ENCODE measurements around the gene IGSF21. TPM values are rescaled to one million over a fixed set of nuclear protein-coding genes. Genes with fewer than 3 reads are reported as not detected.

Gene IGSF21
- total and polyA plus RNA-seq, 2 of the 8 experiments (the other 6 are each of a cell fraction or from before 2014, with no cell fraction given) = 22.5 to 28.5 TPM

- DNase-seq (ENCODE audit: low read depth in 1 of 2, low spot score in 2 of 2) (no peak), FAIRE-seq (peak; percentile 48)
- Histone ChIP-seq H3K4me2 (ENCODE audit: insufficient read depth in 1 of 2, low read depth in 2 of 2, low read length in 2 of 2) (no peak overlapping the region; a peak in 1 of 4 replicates), H2BK5ac (ENCODE audit: low read depth, low read length) (peak overlapping the region; percentile 76; the same call in 1 of the 2 replicates), H3K56ac (replicated peaks; ENCODE audit: insufficient read length, low read depth, low read length) (no peak overlapping the region), H4K20me1 (replicated peaks in 1 of 2; ENCODE audit: control insufficient read depth in 1 of 2, insufficient read depth in 2 of 2, low read length in 2 of 2) (no peaks in the 10 kb centered on the region), H3K27ac (ENCODE audit: low read depth, low read length) (no peak overlapping the region), H3K4me3 (ENCODE audit: extremely low read depth in 1 of 4, insufficient read depth in 2 of 4, low read depth in 3 of 4, low read length in 4 of 4) (no peak overlapping the region), H3K27me3 (replicated peaks in 1 of 4; ENCODE audit: control insufficient read depth in 3 of 4, extremely low read depth in 1 of 4, insufficient read depth in 3 of 4, low read length in 3 of 4) (peaks cover 0 to 3% (median 0%) of the 10 kb centered on the region in 4 experiments; a peak in 1 of 7 replicates), H3K18ac (ENCODE audit: extremely low read depth, low read length) (no peak overlapping the region), H3K9ac (replicated peaks in 1 of 4; ENCODE audit: extremely low read depth in 1 of 4, low read depth in 3 of 4, low read length in 3 of 4) (no peak overlapping the region), H3K23me2 (ENCODE audit: low read depth, low read length) (no peaks in the 10 kb centered on the region; the same call in 1 of the 2 replicates), H3K14ac (ENCODE audit: insufficient read length) (no peak overlapping the region), H3K36me3 (ENCODE audit: control insufficient read depth in 2 of 4, insufficient read depth in 4 of 4, low read length in 3 of 4) (no peaks in the 10 kb centered on the region), H3K4me1 (replicated peaks in 1 of 4; ENCODE audit: control insufficient read depth in 3 of 4, insufficient read depth in 4 of 4, low read length in 3 of 4) (peaks cover 4 to 18% (median 12%) of the 10 kb centered on the region in 4 experiments), H3K23ac (ENCODE audit: insufficient read length) (no peak overlapping the region), H4K5ac (ENCODE audit: insufficient read length, low read depth, low read length) (no peak overlapping the region), H2BK120ac (replicated peaks; ENCODE audit: low read depth, low read length) (no peak overlapping the region), H3K4ac (replicated peaks; ENCODE audit: insufficient read length, low read depth, low read length) (no peak overlapping the region), H4K8ac (ENCODE audit: extremely low read depth, insufficient read depth, low read length) (no peak overlapping the region), H2BK20ac (ENCODE audit: low read length) (0 out of 2 replicates have a peak overlapping the region, but pooled peaks have one; percentile 29), H4K91ac (replicated peaks; ENCODE audit: insufficient read length, low read length) (no peak overlapping the region), H2BK12ac (ENCODE audit: low read depth, low read length) (no peak overlapping the region), H3K79me2 (ENCODE audit: control insufficient read depth in 1 of 2, insufficient read depth in 2 of 2, low read length in 2 of 2) (no peaks in the 10 kb centered on the region), H3K79me1 (ENCODE audit: low read depth, low read length) (no peaks in the 10 kb centered on the region), H2AK5ac (ENCODE audit: low read depth, low read length) (no peak overlapping the region), H2BK15ac (ENCODE audit: low read length) (no peak overlapping the region), H3K9me3 (ENCODE audit: insufficient read depth in 2 of 2, low read depth in 1 of 2, low read length in 1 of 2) (no peaks in the 10 kb centered on the region), H2AFZ (ENCODE audit: low read length) (no peak overlapping the region)
- ChIA-PET CTCF (ENCODE audit: partially characterized antibody) (interaction anchor here (0.7 to 2.8 kb wide), 6 partner anchors 10 to 28 kb away, joined by 3 to 11 read pairs (median 4); no protein-coding TSS in a partner anchor), POLR2A (ENCODE audit: partially characterized antibody) (interaction anchor here (0.6 to 1.5 kb wide), 8 partner anchors 9 to 214 kb away, joined by 3 to 5 read pairs (median 3); no protein-coding TSS in a partner anchor)
- 46% methylated on average over 6 of the region's 6 CpGs; no CpG with 5 or more reads in 1 of the 2 experiments for WGBS, 2 experiments (ENCODE audit: extremely low coverage in 1 of 2, insufficient coverage in 1 of 2, insufficient read length in 1 of 2, insufficient replicate concordance in 2 of 2, low coverage in 1 of 2, low lambda C conversion rate in 2 of 2, missing lambda C conversion rate in 1 of 2)
- TF ChIP-seq SIX5 (IDR thresholded peaks at IDR 0.05; ENCODE audit: low read depth, low read length) (no peak), POU5F1 (IDR thresholded peaks at IDR 0.05; ENCODE audit: low read depth, low read length) (no peak), RXRA (IDR thresholded peaks at IDR 0.05; ENCODE audit: insufficient read depth, low read depth, low read length) (no peak), SIN3A (conservative IDR thresholded peaks at IDR 0.05 in 1 of 2, IDR thresholded peaks at IDR 0.05 in 1 of 2; ENCODE audit: low read depth in 1 of 2, low read length in 2 of 2) (no peak), SP1 (IDR thresholded peaks at IDR 0.05; ENCODE audit: low read depth, low read length) (no peak), KDM1A (IDR thresholded peaks at IDR 0.05; ENCODE audit: borderline replicate concordance, low read length) (no peak), EP300 (IDR thresholded peaks at IDR 0.05; ENCODE audit: borderline replicate concordance in 1 of 2, low read depth in 2 of 2, low read length in 2 of 2) (no peak), TEAD4 (IDR thresholded peaks at IDR 0.05; ENCODE audit: low read depth, low read length) (no peak), GTF2F1 (IDR thresholded peaks at IDR 0.05; ENCODE audit: borderline replicate concordance, low read depth, low read length) (no peak), BRCA1 (IDR thresholded peaks at IDR 0.05; ENCODE audit: low read depth, low read length) (no peak), RFX5 (IDR thresholded peaks at IDR 0.05; ENCODE audit: borderline replicate concordance, low read depth, low read length) (no peak), JUND (IDR thresholded peaks at IDR 0.05; ENCODE audit: low read length) (no peak), MAFK (IDR thresholded peaks at IDR 0.05; ENCODE audit: low read depth, low read length) (no peak), CEBPB (IDR thresholded peaks at IDR 0.05; ENCODE audit: low read depth, low read length) (no peak), POLR2A (IDR thresholded peaks at IDR 0.05; ENCODE audit: control extremely low read depth in 1 of 2, low read depth in 2 of 2, low read length in 2 of 2) (no peak)
Observed at GRCh38 chr1:18262726-18263125, 155.1 kb downstream of the IGSF21 start.
